CD14-positive monocyte (primary cell): Measurements from ENCODE around the gene TADA1. TPM values are rescaled to one million over a fixed set of nuclear protein-coding genes. Genes with fewer than 3 reads are reported as not detected.
A peak's percentile ranks its signal among the peaks of the same experiment; 100 is the strongest.

Experiments
- DNase-seq, 3 donors: peaks; one replicate each; pipeline ENCODE4 v3.0.0-alpha.2; 2011 to 2022
- H2AFZ ChIP-seq: 2 replicates; pipeline ENCODE4 v1.6.0; 2012; ENCODE audit warnings: mild to moderate bottlenecking, low read depth, low read length, inconsistent platforms; ENCODE audit not compliant: insufficient read depth, poor library complexity, severe bottlenecking
- H3K27ac ChIP-seq, 2 donors: 1 replicate in 1 of 2; 2 replicates in 1 of 2; pipeline ENCODE4 v1.5.1; 2012 to 2013; ENCODE audit warnings: low read length in 2 of 2, control low read depth in 1 of 2, inconsistent platforms in 1 of 2, low read depth in 1 of 2, mild to moderate bottlenecking in 1 of 2
- H3K27me3 ChIP-seq, 2 donors: one replicate each; pipeline versions ENCODE4 v1.6.0 to v1.6.1; 2011 to 2013; ENCODE audit warnings: low read length in 2 of 2; ENCODE audit not compliant: control insufficient read depth in 2 of 2, insufficient read depth in 2 of 2
- H3K36me3 ChIP-seq, 2 donors: replicated peaks in 1 of 2; 1 replicate in 1 of 2; 2 replicates in 1 of 2; pipeline versions ENCODE4 v1.5.1 to v1.6.1; 2012 to 2013; ENCODE audit warnings: low read length in 2 of 2, control low read depth in 1 of 2, inconsistent platforms in 1 of 2, mild to moderate bottlenecking in 1 of 2; ENCODE audit not compliant: insufficient read depth in 2 of 2, control insufficient read depth in 1 of 2
- H3K4me1 ChIP-seq, 2 donors: 1 replicate in 1 of 2; 2 replicates in 1 of 2; pipeline versions ENCODE4 v1.5.1 to v1.6.1; 2012 to 2013; ENCODE audit warnings: low read length in 2 of 2, control low read depth in 1 of 2, inconsistent platforms in 1 of 2, mild to moderate bottlenecking in 1 of 2, moderate library complexity in 1 of 2; ENCODE audit not compliant: insufficient read depth in 2 of 2, control insufficient read depth in 1 of 2
- H3K4me2 ChIP-seq: replicated peaks from 2 replicates; pipeline ENCODE3; 2012; ENCODE audit warnings: low read length, moderate library complexity, mild to moderate bottlenecking; ENCODE audit not compliant: poor library complexity, severe bottlenecking; ENCODE audit errors: extremely low read depth
- H3K4me3 ChIP-seq, 3 experiments: fragments of 200-600 bp in 1 of 3; sonication (generic) in 1 of 3; replicated peaks in 1 of 3; 1 replicate in 2 of 3; 2 replicates in 1 of 3; pipeline ENCODE4 v1.5.1; 2011 to 2013; ENCODE audit warnings: low read length in 3 of 3, mild to moderate bottlenecking in 3 of 3, control low read depth in 2 of 3, low read depth in 2 of 3, inconsistent platforms in 1 of 3, moderate library complexity in 1 of 3
- H3K79me2 ChIP-seq: 2 replicates; pipeline ENCODE4 v1.6.0; 2012; ENCODE audit warnings: mild to moderate bottlenecking, control low read depth, inconsistent platforms, low read length, moderate library complexity; ENCODE audit not compliant: insufficient read depth
- H3K9ac ChIP-seq: 2 replicates; pipeline ENCODE4 v1.6.0; 2017; ENCODE audit warnings: low read length, mild to moderate bottlenecking; ENCODE audit not compliant: insufficient read depth, poor library complexity, severe bottlenecking
- H3K9me3 ChIP-seq, 2 donors: replicated peaks in 1 of 2; 1 replicate in 1 of 2; 2 replicates in 1 of 2; pipeline versions ENCODE4 v1.5.1 to v1.6.1; 2012 to 2013; ENCODE audit warnings: low read length in 2 of 2, control low read depth in 1 of 2; ENCODE audit not compliant: control insufficient read depth in 1 of 2, insufficient read depth in 1 of 2
- H4K20me1 ChIP-seq: 2 replicates; pipeline ENCODE4 v1.6.0; 2012; ENCODE audit warnings: mild to moderate bottlenecking, low read length, control low read depth, moderate library complexity; ENCODE audit not compliant: insufficient read depth
- H3K27ac Mint-ChIP-seq, 7 donors: one replicate each; pipeline ENCODE4 v1.8.0; 2020; ENCODE audit warnings: mild to moderate bottlenecking in 7 of 7, mixed read lengths in 7 of 7, moderate library complexity in 6 of 7, inconsistent platforms in 2 of 7
- H3K27me3 Mint-ChIP-seq, 3 donors: one replicate each; pipeline ENCODE4 v1.8.0; 2021 to 2022; ENCODE audit warnings: low read depth in 3 of 3, mild to moderate bottlenecking in 3 of 3, mixed read lengths in 3 of 3, moderate library complexity in 3 of 3, inconsistent platforms in 1 of 3
- H3K36me3 Mint-ChIP-seq, 2 donors: one replicate each; pipeline ENCODE4 v1.8.0; 2020; ENCODE audit warnings: mixed read lengths in 2 of 2, inconsistent platforms in 1 of 2, mild to moderate bottlenecking in 1 of 2
- H3K4me1 Mint-ChIP-seq: one replicate; pipeline ENCODE4 v1.8.0; 2020; ENCODE audit warnings: mild to moderate bottlenecking, mixed read lengths
- H3K4me3 Mint-ChIP-seq, 2 donors: one replicate each; pipeline ENCODE4 v1.8.0; 2020; ENCODE audit warnings: mild to moderate bottlenecking in 2 of 2, mixed read lengths in 2 of 2, moderate library complexity in 1 of 2
- H3K9me3 Mint-ChIP-seq, 7 donors: one replicate each; pipeline ENCODE4 v1.8.0; 2020 to 2022; ENCODE audit warnings: mixed read lengths in 7 of 7, mild to moderate bottlenecking in 6 of 7, moderate library complexity in 6 of 7, inconsistent platforms in 2 of 7
- CTCF ChIP-seq: fragments of 200-600 bp; IDR thresholded peaks from one replicate; pipeline ENCODE4 v1.8.0; 2022; ENCODE audit warnings: antibody characterized with exemption, mild to moderate bottlenecking
- WGBS: methylation state at CpG from one replicate; pipeline ENCODE4 v1.1.5; 2013; ENCODE audit warnings: missing lambda C conversion rate; ENCODE audit not compliant: insufficient coverage; 5-methylcytosine and 5-hydroxymethylcytosine counted together
- intact Hi-C, 2 donors: fragments of 100-400 bp; cut with micrococcal nuclease; formaldehyde crosslinking; loops; one replicate each; pipeline versions ENCODE4 v1.15.0 to v1.15.1; 2023
- polyA plus RNA-seq, 3 donors: library from polyadenylated mRNA; depleted of rRNA in 1 of 3; unstranded in 2 of 3; stranded (reverse) in 1 of 3; fragments of 300-500 nt in 2 of 3; fragments of >200 nt in 1 of 3; fragmentation: Illumina TruSeq in 2 of 3; gene quantifications; 1 replicate in 2 of 3; 2 replicates in 1 of 3; pipeline ENCODE4 v1.2.3, GENCODE V29; 2012 to 2021

TADA1 gene
- polyA plus RNA-seq, 3 donors = 6.4 to 8.0 (median 7.9) TPM

GRCh38 chr1:166849135-166849534 lies 26.9 kb downstream of the TADA1 start:
- H3K27me3 ChIP-seq = no peaks in the 10 kb centered on the region
- intact Hi-C loops = loop anchor here in 1 of 2 donors (10.0 kb wide), 1 partner anchor 1086 kb away; the partner anchor contains the start of genes DCAF6 and MPC2
- H3K4me2 ChIP-seq = no peak overlapping the region
- H3K36me3 Mint-ChIP-seq = peaks cover 94 to 97% of the 10 kb centered on the region in 2 donors
- H3K4me3 Mint-ChIP-seq = no peak overlapping the region
- no peak for TF ChIP-seq CTCF
- H3K9ac ChIP-seq = no peak overlapping the region
- peaks cover 94 to 100% of the 10 kb centered on the region in 2 donors for H3K36me3 ChIP-seq
- no peak for DNase-seq
- no peak overlapping the region for H3K27ac ChIP-seq
- 96% methylated on average over 20 of the region's 20 CpGs for WGBS
- H4K20me1 ChIP-seq = peaks cover 100% of the 10 kb centered on the region
- H3K4me3 ChIP-seq = no peak overlapping the region
- H3K9me3 Mint-ChIP-seq = no peaks in the 10 kb centered on the region
- H3K27me3 Mint-ChIP-seq = no peaks in the 10 kb centered on the region
- H2AFZ ChIP-seq = no peak overlapping the region
- peak overlapping the region in 2 of 7 donors; percentile 55 to 64 for H3K27ac Mint-ChIP-seq
- no peaks in the 10 kb centered on the region for H3K9me3 ChIP-seq
- H3K79me2 ChIP-seq = peaks cover 54% of the 10 kb centered on the region
- peaks cover 3% of the 10 kb centered on the region for H3K4me1 Mint-ChIP-seq
- H3K4me1 ChIP-seq = no peaks in the 10 kb centered on the region

GRCh38 chr1:166848193-166848592 lies 27.9 kb downstream of the TADA1 start:
- H3K9ac ChIP-seq = no peak overlapping the region
- no peaks in the 10 kb centered on the region for H3K4me1 ChIP-seq
- Mint-ChIP-seq H3K36me3 (peaks cover 94 to 98% of the 10 kb centered on the region in 2 donors), H3K27me3 (no peaks in the 10 kb centered on the region), H3K4me1 (peaks cover 3% of the 10 kb centered on the region), H3K27ac (no peak overlapping the region), H3K4me3 (no peak overlapping the region), H3K9me3 (no peaks in the 10 kb centered on the region)
- DNase-seq = no peak
- peaks cover 60% of the 10 kb centered on the region for H3K79me2 ChIP-seq
- no peak overlapping the region for H3K4me2 ChIP-seq
- peaks cover 94 to 100% of the 10 kb centered on the region in 2 donors for H3K36me3 ChIP-seq
- H3K9me3 ChIP-seq = no peaks in the 10 kb centered on the region
- TF ChIP-seq CTCF = no peak
- no peak overlapping the region for H2AFZ ChIP-seq
- no peaks in the 10 kb centered on the region for H3K27me3 ChIP-seq
- no peak overlapping the region for H3K4me3 ChIP-seq
- intact Hi-C loops = loop anchor here in 1 of 2 donors (10.0 kb wide), 1 partner anchor 1087 kb away; the partner anchor contains the start of genes DCAF6 and MPC2
- no peak overlapping the region for H3K27ac ChIP-seq
- peaks cover 100% of the 10 kb centered on the region for H4K20me1 ChIP-seq
